GM18907 (cell line): ENCODE measurements around the gene FAM53A.
"Not testable (repeated sequence)": the region's sequence is repeated elsewhere in the genome, so short reads cannot be mapped to it uniquely, and the experiment has no call there.

Source experiments
- ATAC-seq: cut with Tn5 transposase; IDR thresholded peaks from one replicate; pipeline ENCODE4 v1.9.1; 2021; ENCODE audit warnings: mild to moderate bottlenecking, moderate library complexity; ENCODE audit not compliant: unreplicated experiment

FAM53A gene

GRCh38 chr4:1641671-1642070 lies 42.4 kb downstream of the FAM53A start:
- ATAC-seq: no peak

DNA sequence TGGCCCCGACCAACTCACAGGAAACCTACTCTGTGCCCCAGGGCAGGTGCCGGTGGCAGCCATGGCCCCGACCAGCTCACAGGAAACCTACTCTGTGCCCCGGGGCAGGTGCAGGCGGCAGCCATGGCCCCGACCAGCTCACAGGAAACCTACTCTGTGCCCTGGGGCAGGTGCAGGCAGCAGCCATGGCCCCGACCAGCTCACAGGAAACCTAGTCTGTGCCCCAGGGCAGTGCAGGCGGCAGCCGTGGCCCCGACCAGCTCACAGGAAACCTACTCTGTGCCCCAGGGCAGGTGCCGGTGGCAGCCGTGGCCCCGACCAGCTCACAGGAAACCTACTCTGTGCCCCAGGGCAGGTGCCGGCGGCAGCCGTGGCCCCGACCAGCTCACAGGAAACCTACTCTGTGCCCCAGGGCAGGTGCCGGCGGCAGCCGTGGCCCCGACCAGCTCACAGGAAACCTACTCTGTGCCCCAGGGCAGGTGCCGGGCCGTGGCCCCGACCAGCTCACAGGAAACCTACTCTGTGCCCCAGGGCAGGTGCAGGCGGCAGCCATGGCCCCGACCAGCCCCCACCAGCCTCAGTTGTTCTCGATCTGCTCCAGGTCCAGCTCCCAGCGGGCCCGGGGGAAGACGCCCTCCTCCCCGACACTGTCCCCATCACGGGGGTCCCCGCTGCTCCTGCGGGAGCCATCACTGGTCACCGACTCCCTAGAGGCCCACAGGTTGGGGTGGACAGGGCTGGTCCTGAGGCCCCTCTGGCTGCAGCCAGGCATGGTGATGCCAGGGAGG lies 43.2 kb downstream of the FAM53A start:
- ATAC-seq: not testable (repeated sequence)

DNA sequence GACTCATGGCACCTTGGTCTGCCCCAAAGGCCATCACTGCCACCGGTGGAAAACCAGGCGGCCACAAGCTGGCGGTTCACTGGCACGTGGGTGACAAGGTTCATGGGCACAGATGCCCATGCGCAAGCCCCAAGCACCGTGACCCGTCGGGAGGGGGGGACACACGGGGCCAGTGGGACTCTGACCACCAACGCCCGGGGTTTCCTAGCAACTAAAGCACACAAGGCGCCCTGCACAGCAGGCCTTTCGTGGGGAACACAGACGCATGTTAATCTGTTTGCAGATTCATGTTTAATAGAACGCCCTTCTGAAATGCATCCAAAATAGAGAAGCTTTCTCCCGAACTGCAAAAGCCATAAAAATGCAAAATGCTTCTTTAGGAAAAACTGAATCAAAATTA lies 43.9 kb downstream of the FAM53A start:
- ATAC-seq: no peak

GRCh38 chr4:1639299-1639868 lies 44.7 kb downstream of the FAM53A start:
- no peak for ATAC-seq

DNA sequence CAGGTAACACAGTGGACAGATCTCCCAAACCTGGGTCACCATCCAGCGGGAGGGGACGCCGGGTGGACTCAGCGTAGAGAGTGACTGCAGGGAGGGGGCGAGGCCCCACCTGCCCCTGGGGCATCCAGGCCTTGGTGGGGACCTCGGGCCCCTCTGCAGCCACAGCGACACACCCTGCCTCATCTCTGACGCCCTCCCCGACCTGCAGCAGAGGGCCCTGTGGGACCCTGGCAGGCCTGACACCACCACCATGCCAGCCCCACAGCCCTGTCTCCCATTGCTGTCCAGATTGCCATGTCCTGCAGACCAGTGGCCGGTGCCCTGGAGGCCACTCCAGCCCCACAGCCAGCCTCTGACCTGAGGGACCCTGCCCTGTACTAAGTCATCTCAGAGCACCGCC lies 45.2 kb downstream of the FAM53A start:
- no peak for ATAC-seq

DNA sequence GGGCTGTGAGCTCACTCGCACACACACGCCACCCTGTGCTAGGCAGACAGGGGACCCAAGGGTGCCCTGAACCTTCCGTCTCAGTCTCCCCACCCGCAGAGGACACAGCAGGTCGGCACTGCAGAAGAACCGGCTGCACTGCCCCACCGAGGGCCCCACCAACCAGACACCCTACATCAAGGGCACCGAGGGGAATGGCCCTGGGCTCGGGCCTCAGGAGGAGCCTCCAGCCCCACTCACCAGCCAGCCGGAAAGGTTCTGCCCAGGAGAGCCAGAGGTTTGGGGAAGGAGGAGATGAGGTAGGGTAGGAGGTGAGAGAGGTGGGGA lies 45.9 kb downstream of the FAM53A start:
- no peak for ATAC-seq

- no peak for ATAC-seq
Measured at GRCh38 chr4:1637580-1638271, 46.4 kb downstream of the FAM53A start.

GRCh38 chr4:1636490-1637211 lies 47.5 kb downstream of the FAM53A start:
- ATAC-seq: no peak

GRCh38 chr4:1635464-1635863 lies 48.6 kb downstream of the FAM53A start:
- ATAC-seq: no peak

DNA sequence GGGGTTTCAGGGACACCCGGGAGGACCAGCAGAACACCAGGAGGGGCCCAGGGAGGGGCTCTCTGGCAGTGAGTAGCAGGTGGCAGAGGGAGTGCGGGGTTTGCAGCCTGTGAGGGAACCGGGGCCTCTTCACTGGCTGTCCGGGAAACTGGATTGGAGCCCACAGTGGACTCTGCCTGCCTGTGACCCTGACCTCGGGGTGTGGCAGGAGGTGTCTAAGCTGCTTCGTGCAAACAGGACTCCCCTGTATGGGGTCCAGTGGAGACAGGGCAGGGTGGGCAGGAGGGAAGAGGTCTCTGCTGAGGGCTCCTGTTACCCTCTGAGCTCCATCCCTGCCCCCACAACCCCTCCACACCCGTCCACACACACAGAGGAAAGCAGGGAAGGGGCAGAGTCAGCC lies 50.1 kb downstream of the FAM53A start:
- no peak for ATAC-seq

DNA sequence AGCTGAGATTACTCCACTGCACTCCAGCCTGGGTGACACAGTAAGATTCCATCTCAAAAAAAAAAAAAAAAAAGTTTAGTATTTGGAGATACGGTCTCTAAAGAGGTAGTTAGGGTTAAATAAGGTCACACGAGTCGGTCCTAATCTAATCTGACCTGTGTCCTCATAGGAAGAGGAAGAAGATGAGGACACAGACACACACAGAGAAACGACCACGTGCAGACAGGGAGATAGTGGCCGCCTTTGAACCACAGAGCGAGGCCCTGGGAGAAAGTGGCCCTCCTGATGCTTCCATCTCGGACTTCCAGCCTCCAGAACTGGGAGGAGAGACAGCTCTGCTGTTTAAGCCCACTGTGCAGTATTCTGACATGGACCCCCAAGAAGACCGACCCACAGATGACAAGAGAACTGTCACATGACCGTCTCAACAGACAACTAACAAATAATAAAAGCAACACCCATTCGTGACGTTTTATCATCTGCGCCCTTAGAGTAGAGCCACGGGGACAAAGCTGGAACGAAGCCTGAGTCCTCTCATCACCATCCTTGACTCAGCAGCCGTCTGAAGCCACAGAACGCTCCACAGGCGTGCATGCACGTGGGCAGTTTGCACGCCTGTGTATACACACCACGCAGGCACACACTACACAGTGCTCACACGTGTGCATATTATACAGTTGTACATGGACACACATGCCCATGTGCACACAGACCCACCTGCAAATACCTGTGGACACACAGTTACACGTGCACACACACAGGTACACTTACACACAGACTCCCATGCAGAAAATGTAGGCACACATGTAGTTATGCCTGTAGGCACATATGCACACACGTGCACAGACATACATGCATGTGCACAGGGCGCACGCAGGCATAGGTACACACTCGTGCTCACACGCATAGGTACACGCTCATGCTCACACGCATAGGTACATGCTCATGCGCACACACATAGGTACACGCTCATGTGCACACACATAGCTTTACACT lies 51.7 kb downstream of the FAM53A start:
- ATAC-seq: no peak

DNA sequence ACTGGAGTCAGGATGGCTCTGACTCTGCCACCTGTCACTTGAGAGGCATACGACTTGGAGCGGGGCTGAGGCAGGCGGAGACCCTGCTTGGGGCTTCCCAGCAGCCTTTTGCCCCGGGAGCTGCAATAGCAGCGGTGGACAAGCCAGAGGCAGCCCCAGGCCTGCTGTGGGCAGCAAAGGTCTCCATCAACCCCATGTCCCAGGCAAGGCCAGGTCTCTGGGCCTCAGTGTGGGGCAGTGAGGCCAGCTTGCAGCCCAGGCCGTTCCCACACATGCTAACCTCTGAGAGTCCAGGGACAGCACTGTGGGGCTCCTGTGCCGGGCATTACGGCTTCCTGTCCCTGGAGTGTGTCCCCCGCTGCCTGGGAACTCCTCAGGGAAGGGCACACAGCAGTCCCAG lies 53.0 kb downstream of the FAM53A start:
- ATAC-seq: no peak

DNA sequence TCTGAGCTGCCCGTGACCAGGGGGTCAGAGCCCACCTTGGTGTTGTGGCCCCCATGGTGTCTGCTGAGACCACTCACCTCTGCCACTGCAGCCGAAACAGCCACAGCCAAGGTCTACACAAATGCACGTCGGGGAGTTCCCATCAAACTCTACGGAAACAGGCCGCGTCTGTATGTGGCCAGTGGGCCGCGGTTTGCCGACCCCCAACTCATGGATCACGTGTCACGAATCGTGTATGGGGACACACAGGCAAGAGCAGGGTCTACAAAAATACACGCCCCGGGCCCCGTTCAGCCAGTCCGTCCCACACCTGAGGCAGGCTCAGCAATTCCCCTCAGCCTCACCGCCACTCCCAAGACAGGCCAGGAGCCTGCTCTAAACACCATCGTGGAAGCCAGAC lies 53.8 kb downstream of the FAM53A start:
- no peak for ATAC-seq

GRCh38 chr4:1629699-1630083 lies 54.4 kb downstream of the FAM53A start:
- ATAC-seq: no peak

- no peak for ATAC-seq
Measured at GRCh38 chr4:1628892-1629698, 55.0 kb downstream of the FAM53A start.

DNA sequence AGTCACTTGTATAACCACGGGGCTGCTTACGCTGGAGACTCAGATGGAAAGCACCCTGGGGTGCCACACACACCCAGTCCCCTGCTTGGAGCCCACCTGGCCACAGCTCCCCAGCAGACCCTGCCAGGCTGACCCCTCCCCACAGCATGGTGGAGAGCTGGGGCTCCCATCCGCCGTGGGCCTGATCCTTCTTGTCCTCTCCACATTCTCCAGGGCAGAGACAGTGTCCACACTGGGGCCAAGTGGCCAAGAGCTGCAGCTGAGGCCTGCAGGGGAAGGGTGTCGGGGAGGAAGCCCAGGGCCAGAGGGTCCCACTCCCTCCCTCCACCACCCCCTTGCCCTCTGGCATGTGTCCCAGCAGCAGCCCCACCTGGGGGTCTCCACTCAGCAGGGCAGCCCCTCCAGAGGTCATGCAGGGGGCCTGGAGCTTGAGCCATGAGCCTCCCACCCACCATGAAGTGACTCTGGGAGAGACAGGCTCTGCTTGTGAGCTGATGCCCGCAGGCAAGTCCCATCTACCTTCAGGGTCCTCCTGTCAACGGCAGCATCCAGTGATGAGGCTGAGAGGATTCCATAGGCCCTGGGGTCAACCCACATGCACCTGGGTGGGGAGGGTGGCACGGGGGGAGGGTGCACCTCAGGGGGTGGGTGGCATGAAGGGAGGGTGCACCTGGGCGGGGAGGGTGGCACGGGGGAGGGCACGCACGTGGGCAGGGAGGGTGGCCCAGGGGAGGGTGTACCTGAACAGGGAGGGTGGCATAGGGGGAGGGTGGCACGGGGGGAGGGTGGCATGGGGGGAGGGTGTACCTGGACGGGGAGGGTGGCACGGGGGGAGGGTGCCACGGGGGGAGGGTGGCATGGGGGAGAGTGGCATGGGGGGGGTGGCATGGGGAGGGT lies 56.4 kb downstream of the FAM53A start:
- ATAC-seq: no peak

DNA sequence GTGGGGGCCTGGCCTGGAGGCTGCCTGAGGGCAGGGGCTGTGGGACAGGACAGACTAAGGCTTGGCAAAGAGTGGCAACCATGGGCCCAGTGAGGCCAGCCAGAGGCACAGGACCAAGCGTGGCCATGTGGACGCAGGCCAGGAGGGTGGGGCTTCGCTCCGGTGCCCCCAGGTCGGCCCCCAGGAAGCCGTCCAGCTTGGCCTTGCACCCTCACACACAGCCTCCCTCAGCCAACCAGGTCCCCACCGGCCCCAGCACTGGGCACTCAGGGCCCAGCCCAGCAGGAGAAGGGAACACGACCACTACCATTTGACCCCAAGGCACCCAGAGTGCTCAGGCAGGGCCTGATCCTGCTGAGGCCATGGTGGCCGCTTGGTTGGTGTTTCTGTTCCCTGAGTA lies 57.2 kb downstream of the FAM53A start:
- no peak for ATAC-seq

GRCh38 chr4:1626151-1626550 lies 58.0 kb downstream of the FAM53A start:
- ATAC-seq: no peak
